ENCODE measurements around the gene TMEM43. TPM values are rescaled to one million over a fixed set of nuclear protein-coding genes. Genes with fewer than 3 reads are reported as not detected.

The TMEM43 gene
- total and polyA plus RNA-seq, 10 of the 15 experiments (the other 5 are each of a cell fraction or from before 2014, with no cell fraction given) = 7.2 to 33.0 (median 18.5) TPM

GRCh38 chr3:14124615-14125192 lies at the start of gene TMEM43, which contains the start of gene CHCHD4 (continued):
- TF ChIP-seq TBL1XR1 (IDR thresholded peaks at IDR 0.05; ENCODE audit: low read depth, low read length) (0 out of 2 replicates have a peak, but pooled peaks have one; percentile 29), EGR1 (IDR thresholded peaks at IDR 0.05; ENCODE audit: borderline replicate concordance in 1 of 2, low read depth in 2 of 2, low read length in 2 of 2) (peak in 1 of 2 experiments; percentile 67; a peak in 1 of 3 replicates), ZBTB4 (CRISPR knock-in tag; IDR thresholded peaks at IDR 0.05) (no peak), ATF3 (IDR thresholded peaks at IDR 0.05; ENCODE audit: borderline replicate concordance, extremely low read depth, low read depth, low read length) (no peak; the same call in 1 of the 2 replicates), IKZF2 (IDR thresholded peaks at IDR 0.05) (no peak), NR2C1 (IDR thresholded peaks at IDR 0.05) (no peak), EP300 (IDR thresholded peaks at IDR 0.05; ENCODE audit: borderline replicate concordance in 1 of 2, control insufficient read depth in 1 of 2, low read depth in 2 of 2, low read length in 2 of 2) (no peak), CREB1 (IDR thresholded peaks at IDR 0.05; ENCODE audit: low read depth) (peak; percentile 83), GABPA (IDR thresholded peaks at IDR 0.05; ENCODE audit: low read depth) (peak; percentile 68; the same call in 1 of the 2 replicates), MXI1 (IDR thresholded peaks at IDR 0.05; ENCODE audit: low read depth, low read length) (peak; percentile 50; the same call in 1 of the 2 replicates), MEF2B (IDR thresholded peaks at IDR 0.05; ENCODE audit: partially characterized antibody, poor library complexity, severe bottlenecking) (no peak), MEF2A (IDR thresholded peaks at IDR 0.05; ENCODE audit: insufficient read depth, low read depth, low read length) (no peak), SREBF1 (IDR thresholded peaks at IDR 0.05; ENCODE audit: low read length) (peak; percentile 86), NR2F1 (conservative IDR thresholded peaks at IDR 0.05) (peak; percentile 76), ESRRA (IDR thresholded peaks at IDR 0.05; ENCODE audit: low read length) (0 out of 2 replicates have a peak, but pooled peaks have one; percentile 57), TARDBP (IDR thresholded peaks at IDR 0.05; ENCODE audit: borderline replicate concordance) (peak; percentile 88; the same call in 1 of the 2 replicates), GATAD2B (conservative IDR thresholded peaks at IDR 0.05; ENCODE audit: low read depth) (peak; percentile 87; the same call in 1 of the 2 replicates), BHLHE40 (IDR thresholded peaks at IDR 0.05; ENCODE audit: borderline replicate concordance in 1 of 2, low read depth in 2 of 2, low read length in 1 of 2) (peak in 1 of 2 experiments; percentile 23; a peak in 1 of 4 replicates)
- TF ChIP-seq, protein P1, sequence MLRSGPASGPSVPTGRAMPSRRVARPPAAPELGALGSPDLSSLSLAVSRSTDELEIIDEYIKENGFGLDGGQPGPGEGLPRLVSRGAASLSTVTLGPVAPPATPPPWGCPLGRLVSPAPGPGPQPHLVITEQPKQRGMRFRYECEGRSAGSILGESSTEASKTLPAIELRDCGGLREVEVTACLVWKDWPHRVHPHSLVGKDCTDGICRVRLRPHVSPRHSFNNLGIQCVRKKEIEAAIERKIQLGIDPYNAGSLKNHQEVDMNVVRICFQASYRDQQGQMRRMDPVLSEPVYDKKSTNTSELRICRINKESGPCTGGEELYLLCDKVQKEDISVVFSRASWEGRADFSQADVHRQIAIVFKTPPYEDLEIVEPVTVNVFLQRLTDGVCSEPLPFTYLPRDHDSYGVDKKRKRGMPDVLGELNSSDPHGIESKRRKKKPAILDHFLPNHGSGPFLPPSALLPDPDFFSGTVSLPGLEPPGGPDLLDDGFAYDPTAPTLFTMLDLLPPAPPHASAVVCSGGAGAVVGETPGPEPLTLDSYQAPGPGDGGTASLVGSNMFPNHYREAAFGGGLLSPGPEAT (IDR thresholded peaks at IDR 0.05; ENCODE audit: low read depth) = no peak
- TF ChIP-seq, protein P2, sequence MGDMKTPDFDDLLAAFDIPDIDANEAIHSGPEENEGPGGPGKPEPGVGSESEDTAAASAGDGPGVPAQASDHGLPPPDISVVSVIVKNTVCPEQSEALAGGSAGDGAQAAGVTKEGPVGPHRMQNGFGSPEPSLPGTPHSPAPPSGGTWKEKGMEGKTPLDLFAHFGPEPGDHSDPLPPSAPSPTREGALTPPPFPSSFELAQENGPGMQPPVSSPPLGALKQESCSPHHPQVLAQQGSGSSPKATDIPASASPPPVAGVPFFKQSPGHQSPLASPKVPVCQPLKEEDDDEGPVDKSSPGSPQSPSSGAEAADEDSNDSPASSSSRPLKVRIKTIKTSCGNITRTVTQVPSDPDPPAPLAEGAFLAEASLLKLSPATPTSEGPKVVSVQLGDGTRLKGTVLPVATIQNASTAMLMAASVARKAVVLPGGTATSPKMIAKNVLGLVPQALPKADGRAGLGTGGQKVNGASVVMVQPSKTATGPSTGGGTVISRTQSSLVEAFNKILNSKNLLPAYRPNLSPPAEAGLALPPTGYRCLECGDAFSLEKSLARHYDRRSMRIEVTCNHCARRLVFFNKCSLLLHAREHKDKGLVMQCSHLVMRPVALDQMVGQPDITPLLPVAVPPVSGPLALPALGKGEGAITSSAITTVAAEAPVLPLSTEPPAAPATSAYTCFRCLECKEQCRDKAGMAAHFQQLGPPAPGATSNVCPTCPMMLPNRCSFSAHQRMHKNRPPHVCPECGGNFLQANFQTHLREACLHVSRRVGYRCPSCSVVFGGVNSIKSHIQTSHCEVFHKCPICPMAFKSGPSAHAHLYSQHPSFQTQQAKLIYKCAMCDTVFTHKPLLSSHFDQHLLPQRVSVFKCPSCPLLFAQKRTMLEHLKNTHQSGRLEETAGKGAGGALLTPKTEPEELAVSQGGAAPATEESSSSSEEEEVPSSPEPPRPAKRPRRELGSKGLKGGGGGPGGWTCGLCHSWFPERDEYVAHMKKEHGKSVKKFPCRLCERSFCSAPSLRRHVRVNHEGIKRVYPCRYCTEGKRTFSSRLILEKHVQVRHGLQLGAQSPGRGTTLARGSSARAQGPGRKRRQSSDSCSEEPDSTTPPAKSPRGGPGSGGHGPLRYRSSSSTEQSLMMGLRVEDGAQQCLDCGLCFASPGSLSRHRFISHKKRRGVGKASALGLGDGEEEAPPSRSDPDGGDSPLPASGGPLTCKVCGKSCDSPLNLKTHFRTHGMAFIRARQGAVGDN (IDR thresholded peaks at IDR 0.05) = peak; percentile 17
